NB4 (cell line): ENCODE data around the gene ONECUT3.

Experiments
- DNase-seq: peaks from one replicate; pipeline ENCODE4 v3.0.0; 2010; ENCODE audit warnings: low read depth
- H3K4me3 ChIP-seq: one replicate; pipeline ENCODE4 v1.5.1; 2011; ENCODE audit warnings: mild to moderate bottlenecking, low read depth, low read length, moderate library complexity
- MYC ChIP-seq: IDR thresholded peaks from 2 replicates; pipeline ENCODE4 v1.6.1; 2011; ENCODE audit warnings: low read depth, low read length
- POLR2A ChIP-seq: IDR thresholded peaks from 2 replicates; pipeline ENCODE4 v1.6.1; 2011; ENCODE audit warnings: mild to moderate bottlenecking; ENCODE audit not compliant: insufficient read length; ENCODE audit errors: extremely low read depth
- TF ChIP-seq, protein P1 (sequence below): IDR thresholded peaks from one replicate; pipeline ENCODE4 v1.5.1; 2012; ENCODE audit warnings: low read depth, low read length
- TF ChIP-seq, protein P2 (sequence below): IDR thresholded peaks from 2 replicates; pipeline ENCODE4 v1.6.1; 2011; ENCODE audit warnings: low read depth, low read length

Gene ONECUT3

DNA sequence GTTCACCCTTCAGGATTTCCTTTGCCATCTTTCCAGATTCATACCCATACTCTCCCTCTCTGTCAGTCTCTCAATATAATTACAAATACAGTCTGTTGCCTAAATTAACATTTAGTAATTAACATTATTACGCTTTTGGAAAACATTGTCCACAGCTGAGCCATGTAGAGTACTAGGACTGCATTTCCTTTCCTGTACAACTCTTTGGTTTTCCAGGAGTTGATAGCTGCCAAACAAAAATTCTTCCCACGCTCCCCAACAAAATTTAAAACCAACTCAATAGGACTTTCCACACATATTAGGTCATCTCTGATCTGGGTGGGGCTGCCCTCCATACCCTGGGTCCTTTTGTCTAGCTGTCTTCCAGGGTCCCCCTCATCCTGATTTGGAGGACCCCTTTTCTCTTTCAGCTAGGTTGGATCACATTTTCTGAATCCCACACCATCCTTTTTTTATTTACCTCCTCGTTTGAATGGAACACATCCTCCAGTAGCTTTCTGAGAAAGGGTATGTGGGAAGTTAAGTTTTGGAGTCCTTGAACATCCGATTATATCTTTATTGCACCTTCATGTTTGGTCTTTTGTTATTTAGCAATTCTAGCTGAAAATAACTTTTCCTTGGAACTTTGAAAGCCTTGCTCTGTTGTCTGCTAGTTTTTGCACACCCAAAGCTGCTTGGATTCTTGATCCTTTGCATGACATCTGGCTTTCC is 17.7 kb downstream of the ONECUT3 start:
- TF ChIP-seq, protein P1, sequence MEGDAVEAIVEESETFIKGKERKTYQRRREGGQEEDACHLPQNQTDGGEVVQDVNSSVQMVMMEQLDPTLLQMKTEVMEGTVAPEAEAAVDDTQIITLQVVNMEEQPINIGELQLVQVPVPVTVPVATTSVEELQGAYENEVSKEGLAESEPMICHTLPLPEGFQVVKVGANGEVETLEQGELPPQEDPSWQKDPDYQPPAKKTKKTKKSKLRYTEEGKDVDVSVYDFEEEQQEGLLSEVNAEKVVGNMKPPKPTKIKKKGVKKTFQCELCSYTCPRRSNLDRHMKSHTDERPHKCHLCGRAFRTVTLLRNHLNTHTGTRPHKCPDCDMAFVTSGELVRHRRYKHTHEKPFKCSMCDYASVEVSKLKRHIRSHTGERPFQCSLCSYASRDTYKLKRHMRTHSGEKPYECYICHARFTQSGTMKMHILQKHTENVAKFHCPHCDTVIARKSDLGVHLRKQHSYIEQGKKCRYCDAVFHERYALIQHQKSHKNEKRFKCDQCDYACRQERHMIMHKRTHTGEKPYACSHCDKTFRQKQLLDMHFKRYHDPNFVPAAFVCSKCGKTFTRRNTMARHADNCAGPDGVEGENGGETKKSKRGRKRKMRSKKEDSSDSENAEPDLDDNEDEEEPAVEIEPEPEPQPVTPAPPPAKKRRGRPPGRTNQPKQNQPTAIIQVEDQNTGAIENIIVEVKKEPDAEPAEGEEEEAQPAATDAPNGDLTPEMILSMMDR = no peak
- no peak for TF ChIP-seq MYC
- TF ChIP-seq, protein P2, sequence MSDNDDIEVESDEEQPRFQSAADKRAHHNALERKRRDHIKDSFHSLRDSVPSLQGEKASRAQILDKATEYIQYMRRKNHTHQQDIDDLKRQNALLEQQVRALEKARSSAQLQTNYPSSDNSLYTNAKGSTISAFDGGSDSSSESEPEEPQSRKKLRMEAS = no peak
- no peak for TF ChIP-seq POLR2A
- no peak overlapping the region for H3K4me3 ChIP-seq
- DNase-seq = no peak

DNA sequence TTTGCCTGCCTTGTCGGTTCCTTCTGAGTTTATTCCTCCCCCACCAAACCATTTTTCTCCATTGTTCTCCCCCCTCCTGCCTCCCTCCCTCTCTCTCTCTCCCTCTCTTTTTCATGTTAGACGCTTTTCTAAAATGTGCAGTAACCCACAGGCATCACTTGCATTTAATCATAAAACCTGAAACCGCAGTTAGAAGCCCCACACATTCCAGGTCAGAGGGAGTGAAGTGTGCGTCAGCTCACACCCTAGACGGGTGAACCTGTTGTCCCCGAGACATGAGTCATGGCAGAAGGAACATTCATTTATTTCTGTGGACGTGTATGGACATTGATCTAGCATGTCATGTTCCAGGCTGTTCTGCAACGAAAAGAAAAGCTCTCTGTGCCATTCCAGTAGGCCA is 19.9 kb downstream of the ONECUT3 start:
- TF ChIP-seq, protein P1 = no peak
- TF ChIP-seq, protein P2 = no peak
- TF ChIP-seq MYC (no peak), POLR2A (no peak)
- no peak for DNase-seq
- no peak overlapping the region for H3K4me3 ChIP-seq

DNA sequence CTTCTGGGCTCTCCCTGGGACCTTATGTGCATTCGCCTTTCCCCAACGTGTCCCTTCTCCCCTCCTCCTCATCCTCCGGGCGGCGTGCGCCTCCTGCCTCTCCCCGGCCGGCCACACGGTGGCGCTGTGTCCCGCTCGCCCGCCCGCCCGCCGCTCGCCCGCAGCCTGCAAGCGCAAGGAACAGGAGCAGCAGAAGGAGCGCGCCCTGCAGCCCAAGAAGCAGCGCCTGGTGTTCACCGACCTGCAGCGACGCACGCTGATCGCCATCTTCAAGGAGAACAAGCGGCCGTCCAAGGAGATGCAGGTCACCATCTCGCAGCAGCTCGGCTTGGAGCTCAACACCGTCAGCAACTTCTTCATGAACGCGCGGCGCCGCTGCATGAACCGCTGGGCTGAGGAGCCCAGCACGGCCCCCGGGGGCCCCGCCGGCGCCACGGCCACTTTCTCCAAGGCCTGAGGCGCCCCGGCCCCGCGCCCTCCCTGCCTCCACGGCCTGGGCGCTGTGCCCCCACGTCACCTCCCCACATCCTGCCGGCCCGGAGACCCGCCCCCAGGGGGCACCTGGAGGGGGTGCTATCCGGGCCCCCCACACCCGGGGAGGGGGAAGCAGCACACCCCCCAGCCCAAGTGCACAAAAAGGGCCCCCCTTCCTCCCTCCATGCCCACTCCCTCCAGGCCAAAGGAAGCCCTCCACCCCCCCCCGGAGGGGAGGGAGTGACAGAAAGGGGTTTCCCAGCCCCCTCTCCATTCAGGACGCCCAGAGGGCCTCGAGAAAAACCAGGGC is 21.9 kb downstream of the ONECUT3 start:
- no peak for TF ChIP-seq POLR2A
- TF ChIP-seq, protein P1 = peak; percentile 39
- no peak for DNase-seq
- no peak overlapping the region for H3K4me3 ChIP-seq

DNA sequence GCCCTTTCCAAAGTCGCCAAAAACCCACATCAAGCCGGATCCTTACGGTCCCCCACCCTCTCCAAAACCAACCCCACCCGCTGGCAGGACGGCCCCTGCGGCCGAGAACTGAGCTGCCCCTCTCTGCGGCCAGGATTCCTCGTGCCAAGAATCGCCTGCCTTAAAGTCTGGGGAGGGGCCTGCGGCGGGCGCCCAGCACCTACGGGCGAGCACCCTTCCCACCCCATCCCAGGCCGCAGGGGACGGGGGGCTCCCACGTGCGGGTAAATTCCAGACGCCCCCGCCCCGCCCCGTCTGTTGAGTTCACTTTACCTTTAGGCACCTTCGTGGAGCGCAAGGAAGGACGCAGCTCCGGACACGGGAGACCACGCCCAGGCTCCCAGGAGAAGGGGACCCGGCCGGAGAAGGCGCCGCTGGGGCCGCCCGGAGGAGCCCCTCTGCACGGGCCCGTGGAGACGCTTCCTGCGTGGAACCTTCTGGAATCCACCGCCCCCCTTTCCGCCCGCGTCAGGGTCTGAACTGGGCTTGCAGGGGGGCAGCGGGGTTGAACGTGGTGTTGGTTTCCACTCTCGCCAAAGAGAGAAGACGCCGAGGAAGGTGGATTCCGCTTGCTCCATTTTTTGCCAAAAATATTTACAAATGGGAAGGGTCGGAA is 22.8 kb downstream of the ONECUT3 start:
- no peak overlapping the region for H3K4me3 ChIP-seq
- no peak for DNase-seq
- TF ChIP-seq, protein P1 = no peak
- TF ChIP-seq MYC (no peak), POLR2A (no peak)
- TF ChIP-seq, protein P2 = no peak

DNA sequence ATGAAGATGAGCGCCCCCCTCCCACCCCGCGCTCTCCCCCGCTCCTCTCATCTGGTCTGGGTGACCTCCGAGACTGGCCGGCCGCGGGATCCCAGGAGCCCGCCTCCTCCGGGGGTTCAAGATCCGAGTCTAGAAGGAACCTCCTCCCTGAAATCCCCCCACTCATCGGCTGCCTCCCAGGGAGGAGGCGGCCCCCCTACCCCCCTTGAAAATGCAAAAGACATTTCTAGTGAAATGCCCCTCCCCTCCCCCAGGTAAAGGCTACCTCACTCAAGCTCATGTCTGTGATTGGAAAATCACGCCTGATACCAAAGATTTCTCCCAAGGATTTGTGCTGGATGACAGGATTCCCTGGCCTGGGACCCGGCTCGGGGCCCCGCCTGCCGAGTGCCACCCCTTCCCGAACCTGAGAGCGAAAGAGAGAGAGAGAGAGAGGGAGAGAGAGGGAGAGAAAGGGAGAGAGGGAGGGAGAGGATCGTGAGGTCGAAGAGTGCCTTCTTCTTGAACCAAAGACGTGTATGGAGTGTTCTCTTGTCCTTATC is 23.4 kb downstream of the ONECUT3 start:
- DNase-seq = no peak
- TF ChIP-seq POLR2A (no peak), MYC (no peak)
- TF ChIP-seq, protein P2 = no peak
- TF ChIP-seq, protein P1 = no peak
- no peak overlapping the region for H3K4me3 ChIP-seq
